GM04503 (cell line): ENCODE measurements around the gene BTBD1.
"Not testable (repeated sequence)": the region's sequence is repeated elsewhere in the genome, so short reads cannot be mapped to it uniquely, and the experiment has no call there.

Source experiments
- DNase-seq: peaks from one replicate; pipeline ENCODE4 v3.0.0-alpha.2; 2012; ENCODE audit warnings: low read depth

The BTBD1 gene

DNA sequence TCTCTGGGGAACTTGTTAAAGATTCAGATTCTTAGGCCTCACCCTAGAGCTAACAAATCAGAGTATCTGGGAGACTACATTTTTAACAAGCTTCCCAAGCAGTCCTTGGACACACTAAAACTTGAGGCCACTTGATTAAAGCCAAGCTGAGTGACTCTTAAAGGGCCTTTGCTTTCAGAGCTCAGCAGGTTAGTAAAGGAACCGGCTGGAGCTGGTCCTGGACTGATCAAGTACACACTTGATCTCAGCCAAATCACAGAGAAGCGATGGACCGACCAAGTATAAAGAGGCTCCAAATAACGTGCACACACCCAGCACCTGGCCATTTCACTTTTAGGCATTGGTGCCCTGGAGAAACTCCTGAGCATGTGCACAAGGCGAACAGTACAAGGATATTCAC lies 27.5 kb upstream of the BTBD1 start:
- DNase-seq = no peak

GRCh38 chr15:83092309-83092976 lies 25.4 kb upstream of the BTBD1 start:
- no peak for DNase-seq

- not testable (repeated sequence) for DNase-seq
Measured at GRCh38 chr15:83091965-83092308, 24.9 kb upstream of the BTBD1 start.

GRCh38 chr15:83090465-83090864 lies 23.4 kb upstream of the BTBD1 start:
- no peak for DNase-seq

- DNase-seq = no peak
Measured at GRCh38 chr15:83088876-83089275, 21.8 kb upstream of the BTBD1 start.

DNA sequence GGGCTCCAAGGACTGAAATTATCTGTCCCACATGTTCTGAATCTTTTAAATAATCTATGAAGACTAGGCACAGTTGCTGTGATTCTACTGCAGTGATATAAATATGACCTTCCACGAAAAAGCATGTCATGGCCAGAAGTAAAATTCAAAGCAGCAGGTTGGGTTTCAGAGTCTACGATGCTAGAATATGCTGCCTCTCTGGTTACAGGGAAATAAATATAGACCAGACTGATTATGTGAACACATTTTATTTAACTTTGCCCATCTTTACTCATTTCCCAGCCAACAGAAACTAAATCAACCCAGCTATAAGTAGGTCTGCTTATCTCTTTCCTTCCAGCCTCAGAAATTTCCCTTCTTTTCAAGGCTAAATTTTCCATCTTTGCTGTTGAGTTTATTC lies 20.5 kb upstream of the BTBD1 start:
- no peak for DNase-seq

- DNase-seq = not testable (repeated sequence)
Measured at GRCh38 chr15:83085864-83086552, 19.0 kb upstream of the BTBD1 start.

DNA sequence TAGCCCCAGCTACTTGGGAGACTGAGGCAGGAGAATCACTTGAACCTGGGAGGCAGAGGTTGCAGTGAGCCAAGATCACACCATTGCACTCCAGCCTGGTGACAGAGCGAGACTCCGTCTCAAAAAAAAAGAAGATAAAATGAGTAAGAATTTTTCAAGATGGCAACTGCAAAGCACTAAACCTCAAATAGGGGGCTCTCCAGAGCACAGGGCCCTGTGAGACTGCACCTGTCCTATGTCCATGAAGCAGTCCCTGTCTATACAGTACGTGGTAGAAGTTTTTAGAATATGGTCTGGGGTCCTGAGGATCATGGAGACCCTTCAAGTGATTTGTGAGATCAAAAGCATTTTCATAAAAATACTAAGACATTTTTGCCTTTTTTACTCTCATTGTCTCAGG lies 18.4 kb upstream of the BTBD1 start:
- DNase-seq = not testable (repeated sequence)

GRCh38 chr15:83082730-83083386 lies 15.8 kb upstream of the BTBD1 start:
- DNase-seq = no peak

- no peak for DNase-seq
Measured at GRCh38 chr15:83081256-83082014, 14.4 kb upstream of the BTBD1 start.

DNA sequence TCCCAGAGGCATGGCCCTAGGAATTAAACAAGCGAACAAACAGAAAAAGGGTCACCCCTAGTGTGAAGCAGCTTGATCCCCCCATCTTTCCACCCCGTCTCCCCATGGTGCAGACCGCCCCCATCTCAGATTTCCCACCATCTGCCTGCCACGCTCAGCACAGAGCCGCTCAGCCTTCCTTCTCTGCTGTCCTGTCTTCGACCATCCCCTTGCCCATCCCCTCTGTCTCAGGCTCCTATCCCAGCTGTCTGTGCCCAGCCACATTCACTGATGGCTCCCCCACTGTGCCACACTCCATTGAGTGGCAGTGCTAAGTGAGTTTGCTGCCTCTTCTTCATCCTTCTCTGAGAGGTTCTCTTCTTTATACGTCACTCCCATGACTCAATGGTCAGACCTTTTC lies 11.7 kb upstream of the BTBD1 start:
- DNase-seq = no peak

DNA sequence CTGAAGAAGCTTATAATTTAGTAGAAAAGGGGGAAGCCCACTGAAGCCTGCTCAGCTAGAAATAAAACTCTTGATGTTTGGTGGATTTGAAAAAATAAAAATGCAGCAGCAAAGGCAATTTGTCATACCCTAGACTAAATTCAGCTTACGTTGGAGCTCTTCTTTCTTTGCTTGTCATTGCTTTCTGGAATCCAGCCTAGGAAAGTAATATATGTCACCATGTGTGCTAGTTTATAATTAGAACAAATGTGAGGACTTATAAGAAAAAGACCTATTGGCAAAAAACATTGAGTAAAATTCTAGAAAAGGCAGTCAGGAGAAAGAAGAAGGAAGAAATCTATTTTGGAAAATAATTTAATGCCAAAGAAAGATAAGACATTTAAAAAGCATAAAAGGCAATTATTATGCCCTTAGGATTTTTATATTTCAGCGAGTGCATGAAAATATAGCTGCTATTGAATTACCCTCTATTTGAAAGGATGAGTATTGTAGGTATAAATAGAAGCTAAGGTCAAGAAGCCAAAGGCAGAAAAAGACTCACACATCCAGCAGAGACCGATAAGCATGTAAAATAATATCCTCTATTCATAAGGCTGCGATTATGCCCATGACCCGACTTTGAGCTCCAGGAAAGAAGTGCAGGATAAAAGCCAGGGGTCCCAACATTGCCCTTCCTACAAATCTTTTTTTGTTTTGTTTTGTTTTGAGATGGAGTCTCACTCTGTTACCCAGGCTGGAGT lies 10.6 kb upstream of the BTBD1 start:
- DNase-seq = no peak

- DNase-seq = not testable (repeated sequence)
Measured at GRCh38 chr15:83069211-83069642, 2.2 kb upstream of the BTBD1 start.

DNA sequence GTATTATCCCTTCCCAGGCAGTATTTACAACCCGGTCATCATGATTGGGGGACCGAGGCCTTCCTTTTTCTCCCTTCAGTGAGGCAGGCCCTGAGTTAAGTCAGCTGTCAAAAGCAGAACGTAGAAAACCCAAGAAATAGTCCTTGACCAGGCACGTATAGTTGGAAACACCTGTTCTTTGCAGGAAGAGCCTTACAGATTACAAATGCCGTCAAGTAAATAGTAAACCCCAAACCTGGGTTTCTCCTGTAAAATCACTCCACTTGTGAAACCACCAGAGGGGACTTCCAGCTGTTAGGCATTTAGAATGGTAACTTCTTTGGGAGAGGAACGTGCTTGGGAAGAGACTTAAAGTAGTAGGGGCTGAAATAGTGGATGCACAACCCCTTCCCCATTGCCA lies 1.0 kb upstream of the BTBD1 start:
- no peak for DNase-seq

- DNase-seq = no peak
Measured at GRCh38 chr15:83067638-83067962, 548 bp upstream of the BTBD1 start.

- no peak for DNase-seq
Measured at GRCh38 chr15:83066034-83066733, 868 bp downstream of the BTBD1 start.

DNA sequence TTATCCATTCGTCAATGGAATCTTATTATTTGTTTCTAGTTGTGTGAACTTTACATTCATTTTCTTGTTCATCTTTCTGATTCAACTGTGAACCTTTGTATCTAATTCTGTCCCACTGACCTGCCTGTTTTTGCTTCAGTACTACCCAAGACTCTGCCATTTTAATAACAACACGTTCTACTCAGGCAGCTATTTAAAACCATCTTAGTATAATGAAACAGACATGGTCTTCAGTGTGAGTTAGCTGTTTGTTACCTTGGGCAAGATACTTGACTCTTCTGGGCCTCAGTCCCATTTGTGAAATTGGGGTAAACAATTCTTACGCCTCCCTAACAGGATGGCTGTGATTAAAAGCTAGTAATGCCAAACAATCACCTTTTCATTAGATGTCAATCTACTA lies 1.6 kb downstream of the BTBD1 start:
- DNase-seq = no peak

DNA sequence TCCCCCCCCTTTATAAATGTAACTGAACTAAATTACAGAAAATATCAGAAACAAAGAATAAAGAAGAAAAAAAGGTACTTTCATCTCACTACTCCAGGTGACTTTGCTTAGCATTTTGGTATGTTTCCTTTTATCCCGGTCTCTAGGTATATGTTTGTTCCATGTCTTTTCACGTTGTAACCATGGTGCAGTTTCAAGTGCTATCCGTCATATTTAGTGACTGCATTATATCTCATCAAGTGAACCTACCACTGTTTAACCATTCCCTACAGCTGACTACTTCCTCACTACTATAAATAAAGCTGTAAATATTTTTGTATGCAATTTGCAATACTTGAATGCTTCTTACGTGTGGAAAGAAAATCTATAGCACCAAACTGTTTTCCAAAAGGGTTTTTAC lies 2.2 kb downstream of the BTBD1 start:
- no peak for DNase-seq

GRCh38 chr15:83063551-83063950 lies 3.5 kb downstream of the BTBD1 start:
- no peak for DNase-seq

GRCh38 chr15:83062768-83063180 lies 4.3 kb downstream of the BTBD1 start:
- no peak for DNase-seq

DNA sequence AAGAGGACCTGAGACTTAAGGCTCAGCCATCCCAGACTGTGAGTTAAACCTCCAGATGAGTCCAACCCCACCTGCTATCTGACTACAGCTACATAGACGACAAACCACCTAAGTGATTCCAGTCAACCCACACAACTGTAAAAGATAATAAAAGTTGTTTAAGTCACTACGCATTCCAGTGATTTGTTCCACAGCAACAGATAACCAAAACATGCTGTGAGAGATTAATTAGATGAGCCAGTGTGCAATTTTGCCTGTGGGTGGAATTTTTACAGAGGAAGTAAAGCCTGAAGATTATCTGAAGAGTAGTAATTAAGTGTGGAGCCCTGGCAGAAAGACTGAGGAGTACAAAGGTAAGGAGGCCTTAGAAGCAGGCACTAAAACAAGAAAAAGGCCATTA lies 5.4 kb downstream of the BTBD1 start:
- DNase-seq = peak; percentile 55
